LNCaP clone FGC (cell line): ENCODE measurements around the gene TXNDC17.

Source experiments
- DNase-seq: peaks from one replicate; pipeline ENCODE4 v3.0.0-alpha.2; 2011; ENCODE audit warnings: low read depth
- H3K4me3 ChIP-seq: 2 replicates; pipeline ENCODE4 v1.5.1; 2011; ENCODE audit warnings: mild to moderate bottlenecking, low read depth, low read length, control low read depth
- TF ChIP-seq, protein P1 (sequence below): IDR thresholded peaks from 2 replicates; pipeline ENCODE4 v1.5.1; 2012; ENCODE audit warnings: mild to moderate bottlenecking; ENCODE audit not compliant: control insufficient read depth, insufficient read depth; ENCODE audit errors: extremely low read depth

TXNDC17 gene

GRCh38 chr17:6611231-6611630, 29.6 kb upstream of the TXNDC17 start:
- no peak overlapping the region for H3K4me3 ChIP-seq
- no peak for DNase-seq
- TF ChIP-seq, protein P1, sequence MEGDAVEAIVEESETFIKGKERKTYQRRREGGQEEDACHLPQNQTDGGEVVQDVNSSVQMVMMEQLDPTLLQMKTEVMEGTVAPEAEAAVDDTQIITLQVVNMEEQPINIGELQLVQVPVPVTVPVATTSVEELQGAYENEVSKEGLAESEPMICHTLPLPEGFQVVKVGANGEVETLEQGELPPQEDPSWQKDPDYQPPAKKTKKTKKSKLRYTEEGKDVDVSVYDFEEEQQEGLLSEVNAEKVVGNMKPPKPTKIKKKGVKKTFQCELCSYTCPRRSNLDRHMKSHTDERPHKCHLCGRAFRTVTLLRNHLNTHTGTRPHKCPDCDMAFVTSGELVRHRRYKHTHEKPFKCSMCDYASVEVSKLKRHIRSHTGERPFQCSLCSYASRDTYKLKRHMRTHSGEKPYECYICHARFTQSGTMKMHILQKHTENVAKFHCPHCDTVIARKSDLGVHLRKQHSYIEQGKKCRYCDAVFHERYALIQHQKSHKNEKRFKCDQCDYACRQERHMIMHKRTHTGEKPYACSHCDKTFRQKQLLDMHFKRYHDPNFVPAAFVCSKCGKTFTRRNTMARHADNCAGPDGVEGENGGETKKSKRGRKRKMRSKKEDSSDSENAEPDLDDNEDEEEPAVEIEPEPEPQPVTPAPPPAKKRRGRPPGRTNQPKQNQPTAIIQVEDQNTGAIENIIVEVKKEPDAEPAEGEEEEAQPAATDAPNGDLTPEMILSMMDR: no peak

GRCh38 chr17:6623941-6624340, 16.9 kb upstream of the TXNDC17 start:
- TF ChIP-seq, protein P1: no peak
- H3K4me3 ChIP-seq: no peak overlapping the region
- DNase-seq: no peak

- TF ChIP-seq, protein P1: no peak
- no peak overlapping the region for H3K4me3 ChIP-seq
- DNase-seq: no peak
Observed at GRCh38 chr17:6626616-6627015, 14.2 kb upstream of the TXNDC17 start.

- no peak for DNase-seq
- TF ChIP-seq, protein P1: no peak
- no peak overlapping the region for H3K4me3 ChIP-seq
Observed at GRCh38 chr17:6627019-6627418, 13.8 kb upstream of the TXNDC17 start.

- DNase-seq: no peak
- TF ChIP-seq, protein P1: no peak
- no peak overlapping the region for H3K4me3 ChIP-seq
Observed at GRCh38 chr17:6630390-6630789, 10.5 kb upstream of the TXNDC17 start.

DNA sequence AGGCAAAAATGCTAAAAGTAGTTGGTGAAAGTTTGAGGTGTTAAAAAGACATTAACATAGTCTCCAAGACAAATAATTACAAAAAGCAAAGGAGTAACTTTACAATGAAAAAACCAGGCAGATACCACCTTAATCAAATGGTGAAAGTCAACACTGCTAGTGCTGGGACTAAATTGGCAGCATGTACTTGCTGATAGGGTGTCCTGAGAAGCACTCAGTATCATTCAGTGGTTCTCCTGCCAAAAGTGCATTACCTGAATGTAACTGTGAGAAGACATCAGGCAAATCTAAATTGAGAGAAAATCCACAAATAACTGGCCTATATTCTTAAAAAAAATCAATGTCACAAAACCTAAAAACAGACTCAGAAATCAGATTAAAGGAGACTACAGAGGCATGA, 8.3 kb upstream of the TXNDC17 start:
- DNase-seq: no peak
- no peak overlapping the region for H3K4me3 ChIP-seq
- TF ChIP-seq, protein P1: no peak

- TF ChIP-seq, protein P1: no peak
- no peak for DNase-seq
- H3K4me3 ChIP-seq: no peak overlapping the region
Observed at GRCh38 chr17:6633263-6633662, 7.6 kb upstream of the TXNDC17 start.
